Neural progenitor cell (in vitro differentiated cells): ENCODE data around the gene PRDX2.

Experiments
- EZH2 ChIP-seq: fragments of 200-600 bp; sonication (generic); IDR thresholded peaks from 2 replicates; pipeline ENCODE4 v1.6.1; 2017; ENCODE audit warnings: antibody characterized with exemption, mild to moderate bottlenecking, moderate library complexity
- TF ChIP-seq, protein P1 (sequence below): fragments of 200-600 bp; sonication (generic); IDR thresholded peaks from 2 replicates; pipeline ENCODE4 v1.5.1; 2017; ENCODE audit warnings: antibody characterized with exemption, mild to moderate bottlenecking

DNA sequence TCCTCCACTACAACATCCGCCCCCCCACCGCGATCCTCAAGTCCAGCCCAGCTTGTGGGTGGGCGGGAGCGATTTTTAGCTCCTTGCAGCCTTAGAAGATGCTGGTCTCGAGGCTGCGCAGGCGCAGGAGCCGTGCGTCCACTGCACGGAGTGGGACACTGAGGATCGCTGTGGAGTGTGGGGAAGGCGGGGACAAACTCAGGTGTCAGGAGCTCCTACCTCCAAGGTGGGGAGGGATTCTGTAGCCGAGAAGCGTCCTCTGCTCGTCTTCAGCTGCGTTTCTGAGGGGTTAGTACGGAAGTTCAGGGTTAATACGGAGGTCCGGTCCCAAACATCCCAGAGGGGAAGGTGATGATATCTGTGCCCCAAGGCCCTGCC, 33.0 kb upstream of the PRDX2 start, which contains the start of gene RTBDN:
- TF ChIP-seq, protein P1, sequence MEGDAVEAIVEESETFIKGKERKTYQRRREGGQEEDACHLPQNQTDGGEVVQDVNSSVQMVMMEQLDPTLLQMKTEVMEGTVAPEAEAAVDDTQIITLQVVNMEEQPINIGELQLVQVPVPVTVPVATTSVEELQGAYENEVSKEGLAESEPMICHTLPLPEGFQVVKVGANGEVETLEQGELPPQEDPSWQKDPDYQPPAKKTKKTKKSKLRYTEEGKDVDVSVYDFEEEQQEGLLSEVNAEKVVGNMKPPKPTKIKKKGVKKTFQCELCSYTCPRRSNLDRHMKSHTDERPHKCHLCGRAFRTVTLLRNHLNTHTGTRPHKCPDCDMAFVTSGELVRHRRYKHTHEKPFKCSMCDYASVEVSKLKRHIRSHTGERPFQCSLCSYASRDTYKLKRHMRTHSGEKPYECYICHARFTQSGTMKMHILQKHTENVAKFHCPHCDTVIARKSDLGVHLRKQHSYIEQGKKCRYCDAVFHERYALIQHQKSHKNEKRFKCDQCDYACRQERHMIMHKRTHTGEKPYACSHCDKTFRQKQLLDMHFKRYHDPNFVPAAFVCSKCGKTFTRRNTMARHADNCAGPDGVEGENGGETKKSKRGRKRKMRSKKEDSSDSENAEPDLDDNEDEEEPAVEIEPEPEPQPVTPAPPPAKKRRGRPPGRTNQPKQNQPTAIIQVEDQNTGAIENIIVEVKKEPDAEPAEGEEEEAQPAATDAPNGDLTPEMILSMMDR: no peak
- TF ChIP-seq EZH2: peak; percentile 67
